ENCODE data around the gene GET4. TPM values are rescaled to one million over a fixed set of nuclear protein-coding genes. Genes with fewer than 3 reads are reported as not detected.
"Not testable (repeated sequence)": the region's sequence is repeated elsewhere in the genome, so short reads cannot be mapped to it uniquely, and the experiment has no call there.

Gene GET4
- total RNA-seq, 1 donor from 2014 or later = 30.3 TPM

DNA sequence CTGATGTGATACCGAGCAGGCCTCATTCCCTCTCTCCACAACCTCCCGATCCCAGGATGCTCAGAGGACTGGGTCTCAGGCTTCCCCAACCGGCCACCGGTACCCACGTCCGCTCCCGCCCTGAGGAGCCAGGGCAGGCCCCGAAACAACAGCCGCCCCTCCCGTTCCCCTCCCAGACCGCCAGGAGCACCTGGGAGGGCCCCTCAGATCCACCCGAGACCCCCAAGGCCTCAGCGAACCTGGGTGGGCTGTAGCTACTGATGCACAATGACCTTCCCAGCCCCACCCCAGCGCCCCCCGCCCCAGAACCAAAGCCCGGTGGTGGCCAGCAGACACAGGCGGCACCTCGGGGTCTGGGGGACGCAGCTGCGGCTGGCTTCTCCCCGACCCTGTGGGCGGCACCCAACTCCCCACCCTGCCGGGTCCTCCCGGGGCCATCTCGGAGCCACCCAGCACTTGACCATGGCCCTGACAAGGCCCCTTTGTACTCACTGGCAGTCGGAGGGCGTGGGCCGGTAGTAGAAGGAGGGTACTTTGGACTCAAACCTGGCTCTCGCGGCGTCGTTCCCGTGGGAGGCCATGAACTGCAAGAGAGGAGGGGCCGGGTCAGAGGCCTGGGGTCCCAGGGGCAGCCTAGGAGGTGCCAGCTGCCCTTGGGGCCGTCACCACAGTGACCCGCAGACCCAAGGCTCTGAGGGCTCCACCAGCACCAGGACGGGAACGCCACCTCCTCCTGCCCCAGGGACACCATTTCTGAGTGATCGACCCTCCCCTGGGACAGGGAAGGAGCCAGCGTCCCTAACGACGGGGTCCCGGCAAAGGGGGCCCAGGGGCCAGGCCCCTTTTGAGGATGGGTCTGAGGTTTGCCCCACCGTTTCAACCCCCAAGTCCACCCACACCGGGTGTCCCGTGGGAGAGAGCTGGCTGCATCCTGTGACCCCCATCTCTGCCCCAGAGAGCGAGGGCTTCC lies 50.0 kb downstream of the GET4 start:
- DNase-seq (ENCODE audit: low read depth in 2 of 2) = no peak

DNA sequence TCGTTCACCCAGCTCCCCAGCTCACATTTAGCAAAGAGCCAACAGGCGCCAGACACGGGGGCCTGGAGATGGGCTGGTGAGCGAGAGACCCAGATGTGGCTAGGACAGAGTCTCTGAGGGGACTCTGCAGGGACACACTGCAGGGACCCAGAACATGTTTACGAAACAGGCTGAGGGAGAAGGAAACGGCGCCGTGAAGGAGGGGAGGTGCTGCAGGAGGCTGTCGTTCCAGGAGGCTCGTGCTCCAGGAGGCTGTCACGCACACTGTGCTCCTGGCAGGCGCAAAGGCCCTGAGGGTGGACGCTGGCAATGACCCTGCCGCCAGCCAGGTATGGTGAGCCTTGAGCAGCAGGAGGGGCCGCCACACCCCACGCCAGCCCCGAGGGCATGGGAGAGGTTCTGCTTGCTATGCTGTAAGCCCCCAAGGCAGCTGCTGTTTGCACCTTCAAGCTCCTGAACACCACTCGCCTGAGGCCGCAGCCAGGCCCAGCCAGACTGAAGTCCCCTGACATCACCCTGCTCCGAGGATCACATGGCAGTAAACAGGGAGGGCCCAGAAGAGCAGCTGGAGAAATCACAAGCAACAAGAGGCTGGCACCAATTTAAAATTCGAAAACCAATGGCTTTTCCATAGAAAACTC lies 50.8 kb downstream of the GET4 start:
- no peak for DNase-seq (ENCODE audit: low read depth in 2 of 2)

DNA sequence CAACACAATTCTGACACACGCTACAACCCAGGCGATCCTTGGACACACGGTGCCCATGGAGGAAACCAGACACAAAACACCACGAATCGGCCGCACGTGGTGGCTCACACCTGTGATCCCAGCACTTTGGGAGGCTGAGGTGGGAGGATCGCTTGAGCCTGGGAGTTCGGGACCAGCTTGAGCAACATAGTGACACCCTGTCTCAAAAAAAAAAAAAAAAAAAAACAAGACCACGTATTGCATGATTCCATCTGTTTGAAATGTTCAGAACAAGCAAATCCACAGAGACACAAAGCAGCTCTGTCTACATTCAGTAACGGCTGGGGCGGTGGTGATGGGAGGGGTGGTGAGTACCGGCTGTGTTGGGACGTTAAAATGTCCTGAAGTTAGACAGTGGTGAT lies 53.0 kb downstream of the GET4 start:
- DNase-seq (ENCODE audit: low read depth in 2 of 2) = no peak

DNA sequence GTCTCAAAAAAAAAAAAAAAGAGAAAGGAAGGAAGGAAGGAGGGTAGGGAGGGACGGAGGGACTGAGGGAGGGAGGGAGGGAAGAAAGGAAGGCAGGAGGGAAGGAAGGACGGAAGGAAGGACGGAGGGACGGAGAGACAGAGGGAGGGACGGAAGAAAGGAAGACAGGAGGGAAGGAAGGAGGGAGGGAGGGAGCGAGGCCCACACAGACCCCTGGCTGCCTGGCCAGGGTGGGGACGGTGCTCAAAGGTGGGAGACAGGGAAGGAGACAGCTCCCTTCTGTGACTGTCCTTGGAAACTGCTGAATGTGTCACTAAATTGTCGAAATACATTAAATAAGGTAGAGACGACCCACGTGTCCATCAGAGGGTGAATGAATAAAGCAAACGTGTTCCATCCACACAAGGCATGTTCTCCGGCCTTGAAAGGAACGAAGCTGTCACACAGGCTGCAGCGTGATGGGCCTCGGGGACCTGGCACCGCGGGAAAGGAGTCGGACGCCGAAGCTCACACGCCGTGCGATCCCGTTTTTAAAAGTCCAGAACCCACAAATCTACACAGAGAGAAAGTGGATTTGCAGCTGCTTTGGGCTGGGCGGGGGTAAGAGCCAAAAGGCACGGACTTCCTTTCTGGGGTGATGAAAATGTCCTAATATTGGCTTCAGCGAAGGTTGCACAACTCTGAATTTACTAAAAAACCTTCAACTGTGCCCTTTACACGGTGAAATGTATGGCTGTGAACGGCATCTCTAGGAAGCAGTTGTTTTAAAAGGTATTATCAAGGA lies 54.8 kb downstream of the GET4 start:
- no peak for DNase-seq (ENCODE audit: low read depth in 2 of 2)

DNA sequence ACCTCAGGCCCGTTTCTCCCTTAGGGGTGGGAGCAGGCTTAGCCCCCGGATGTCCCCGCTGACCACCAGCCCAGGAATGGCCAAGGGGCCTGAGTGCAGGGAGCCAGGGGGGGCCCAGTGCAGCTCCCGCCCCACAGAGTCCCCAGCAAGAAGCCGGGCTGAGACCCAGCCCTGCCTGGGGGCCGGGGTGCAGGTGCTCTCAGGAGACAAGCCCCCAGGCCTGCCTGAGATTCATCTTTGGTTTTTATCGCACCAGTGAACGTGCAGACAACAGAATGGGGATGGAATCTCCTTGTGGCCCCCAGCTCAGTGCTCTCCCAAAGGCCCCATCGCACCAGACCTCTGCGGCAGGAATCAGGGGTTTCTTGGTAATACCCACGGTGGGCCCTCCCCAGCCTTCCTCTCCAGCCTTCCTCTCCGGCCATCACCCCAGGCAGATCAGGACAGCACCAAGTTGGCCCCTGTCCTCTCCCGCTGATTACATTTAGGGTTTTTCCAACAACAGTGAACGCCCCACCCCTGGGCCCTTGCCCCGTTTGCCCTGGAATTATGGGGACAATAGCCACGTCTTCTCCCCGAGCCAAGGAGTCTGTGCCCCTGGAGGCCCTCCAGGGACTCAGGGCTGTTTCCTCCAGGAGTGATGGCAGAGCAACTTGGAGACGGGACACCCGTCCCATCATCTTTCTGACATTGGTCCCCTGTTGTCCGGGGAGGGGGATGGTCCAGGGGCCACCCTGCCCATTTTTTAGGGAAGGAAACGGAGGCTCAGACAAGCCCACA lies 55.7 kb downstream of the GET4 start:
- no peak for DNase-seq (ENCODE audit: low read depth in 2 of 2)

DNA sequence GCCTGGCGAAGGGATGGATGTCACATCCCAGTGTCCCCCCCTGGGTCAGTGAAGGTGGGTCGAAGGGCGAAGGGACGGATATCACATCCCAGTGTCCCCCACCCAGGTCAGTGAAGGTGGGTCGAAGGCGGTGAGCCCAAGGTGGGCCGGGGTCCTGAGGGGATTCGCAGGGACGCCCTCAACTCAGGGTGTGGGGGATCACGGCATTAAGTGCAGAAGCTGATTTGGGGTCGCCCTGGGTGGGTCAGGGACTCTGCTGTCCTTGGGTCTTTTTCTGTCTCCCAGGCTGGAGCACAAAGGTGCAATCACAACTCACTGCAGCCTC lies 56.3 kb downstream of the GET4 start:
- DNase-seq (ENCODE audit: low read depth in 2 of 2) = no peak

DNA sequence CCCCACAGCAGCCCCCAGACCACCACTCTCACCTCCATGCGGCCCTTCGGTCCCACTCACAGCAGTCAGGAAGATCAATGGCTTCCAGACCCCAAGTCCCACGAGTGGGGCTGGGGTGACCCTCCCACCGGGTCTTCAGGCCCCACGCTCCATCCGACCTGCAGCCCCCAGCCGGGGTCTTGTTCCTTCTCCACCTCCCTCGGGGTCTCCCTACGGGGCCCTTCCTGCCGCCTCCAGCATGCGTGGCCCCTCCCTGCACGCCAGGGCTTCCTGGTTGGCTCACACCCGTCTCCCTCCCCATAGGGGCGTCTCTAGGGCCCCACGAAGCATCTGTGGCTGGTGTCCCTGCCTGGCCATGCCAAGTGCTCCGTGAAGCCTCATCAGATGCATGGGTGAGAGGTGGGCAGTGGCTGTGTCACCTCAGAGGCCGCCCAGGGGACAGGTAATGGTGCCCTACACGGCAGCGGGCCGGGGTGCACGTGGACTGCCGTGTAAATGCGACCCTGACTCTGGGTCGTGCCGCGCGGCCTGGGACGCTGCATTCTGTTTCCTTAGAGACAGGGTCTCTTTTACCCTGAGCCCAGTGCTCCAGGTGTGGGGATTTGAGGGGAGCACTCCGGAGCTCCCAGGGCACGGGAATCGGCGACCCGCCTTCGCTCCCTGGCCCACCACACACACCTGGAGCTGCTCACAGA lies 58.3 kb downstream of the GET4 start:
- DNase-seq (ENCODE audit: low read depth in 2 of 2) = no peak

DNA sequence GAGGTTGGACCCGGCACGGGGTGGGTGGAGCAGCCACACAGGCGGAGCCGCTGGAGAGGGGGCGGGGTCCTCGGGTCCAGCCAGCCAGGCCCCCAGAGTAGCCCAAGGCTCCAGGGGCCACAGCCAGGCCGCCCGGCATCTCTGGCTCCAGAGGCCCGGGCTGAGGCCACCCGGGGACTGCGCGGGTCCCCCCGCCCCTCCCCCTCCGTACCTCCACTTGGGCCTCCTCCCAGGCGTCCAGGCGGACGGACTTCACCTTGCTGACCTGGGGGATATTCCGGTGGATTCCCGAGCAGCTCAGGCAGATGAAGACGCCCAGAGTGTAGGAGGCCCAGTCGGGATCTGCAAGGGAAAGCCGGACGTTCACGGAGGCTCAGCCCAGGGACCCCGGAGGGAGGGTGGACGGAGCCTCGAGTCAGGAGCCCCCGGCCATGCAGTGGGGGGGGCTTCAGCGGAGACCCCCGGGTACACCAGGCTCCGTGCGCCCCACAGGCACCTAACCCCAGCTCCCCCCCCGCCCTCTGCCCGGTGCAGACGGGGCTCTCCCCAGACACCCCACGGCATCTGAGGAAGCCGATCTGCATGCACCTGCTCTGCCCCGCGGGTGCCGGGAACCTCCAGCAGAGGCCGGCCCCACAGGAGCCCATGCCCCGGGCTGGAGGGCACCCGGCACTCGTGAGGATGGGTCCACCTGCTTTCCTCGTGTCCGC lies 59.0 kb downstream of the GET4 start:
- DNase-seq (ENCODE audit: low read depth in 2 of 2) = no peak

DNA sequence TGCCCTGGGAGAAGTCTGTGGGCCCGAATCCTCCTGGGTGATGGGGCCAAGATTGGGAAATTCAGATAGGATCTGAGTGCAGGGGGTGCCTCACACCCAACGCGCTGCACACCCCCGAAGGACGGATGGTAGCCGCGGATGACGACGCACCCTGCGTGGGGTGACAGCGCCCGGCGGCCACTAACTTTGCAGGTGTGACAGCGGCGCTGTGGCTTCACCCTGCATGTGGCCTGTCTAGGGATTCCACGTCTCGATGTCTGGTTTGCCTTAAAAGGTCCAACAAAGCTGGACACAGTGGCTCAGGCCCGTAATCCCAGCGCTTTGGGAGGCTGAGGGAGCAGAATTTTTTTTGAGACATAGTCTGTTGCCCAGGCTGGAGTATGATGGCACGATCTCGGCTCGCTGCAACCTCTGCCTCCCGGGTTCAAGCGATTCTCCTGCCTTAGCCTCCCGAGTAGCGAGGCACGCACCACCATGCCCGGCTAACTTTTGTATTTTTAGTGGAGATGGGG lies 59.6 kb downstream of the GET4 start:
- no peak for DNase-seq (ENCODE audit: low read depth in 2 of 2)

DNA sequence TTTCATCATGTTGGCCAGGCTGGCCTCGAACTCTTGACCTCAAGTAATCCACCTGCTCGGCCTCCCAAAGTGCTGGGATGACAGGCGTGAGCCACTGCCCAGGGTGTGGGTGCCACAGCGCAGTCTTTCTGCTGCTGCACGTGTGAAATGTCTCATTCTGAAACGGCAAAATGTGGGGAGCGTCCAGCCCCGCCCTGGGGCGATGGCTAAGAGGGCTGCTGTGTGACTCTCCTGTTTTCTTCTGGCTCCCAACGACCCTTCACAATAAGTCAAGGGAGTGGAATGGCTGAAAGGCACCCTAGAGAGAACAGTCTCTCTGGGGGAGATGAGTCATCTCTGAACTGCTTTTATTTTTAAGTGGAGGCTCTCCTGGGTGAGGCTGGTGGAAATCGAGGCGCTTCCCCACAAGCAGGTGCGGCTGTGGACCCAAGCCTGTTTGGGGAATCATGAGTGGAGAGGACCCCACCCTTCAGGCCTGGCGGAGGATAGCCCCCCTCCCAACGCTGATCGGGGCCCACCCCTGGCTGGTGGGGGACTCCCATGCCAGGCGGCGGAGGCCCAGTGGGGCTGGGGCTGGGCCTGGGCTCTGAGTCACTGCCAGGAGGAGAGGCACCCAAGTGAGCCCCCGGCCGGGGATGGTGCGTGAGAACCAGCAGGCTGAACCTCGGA lies 60.2 kb downstream of the GET4 start:
- DNase-seq (ENCODE audit: low read depth in 2 of 2) = no peak

DNA sequence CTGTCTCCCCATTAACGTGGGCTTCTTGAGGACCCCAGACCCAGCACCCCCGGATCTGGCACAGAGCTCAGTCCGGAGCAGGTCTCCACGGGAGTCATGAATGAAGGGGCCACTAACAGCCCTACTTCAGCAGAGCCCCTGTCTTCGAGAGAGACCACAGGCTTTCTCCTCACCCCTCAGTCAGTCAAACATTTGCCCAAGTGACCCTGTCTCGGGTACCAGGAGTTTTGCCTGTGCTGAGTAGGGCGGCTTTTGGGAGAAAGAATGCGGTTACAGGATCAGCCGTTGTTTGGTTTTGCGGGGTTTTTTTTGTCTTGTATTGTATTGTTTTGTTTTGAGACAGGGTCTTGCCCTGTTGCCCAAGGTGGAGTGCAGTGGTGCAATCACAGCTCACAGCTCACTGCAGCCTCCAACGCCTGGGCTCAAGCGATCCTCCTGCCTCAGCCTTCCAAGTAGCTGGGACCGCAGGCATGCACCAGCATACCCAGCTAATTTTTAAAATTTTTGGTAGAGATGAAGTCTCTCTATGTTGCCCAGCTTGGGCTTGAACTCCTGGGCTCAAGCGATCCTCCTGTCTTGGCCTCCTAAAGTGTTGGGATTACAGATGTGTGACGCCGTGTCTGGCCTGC lies 61.6 kb downstream of the GET4 start:
- no peak for DNase-seq (ENCODE audit: low read depth in 2 of 2)

DNA sequence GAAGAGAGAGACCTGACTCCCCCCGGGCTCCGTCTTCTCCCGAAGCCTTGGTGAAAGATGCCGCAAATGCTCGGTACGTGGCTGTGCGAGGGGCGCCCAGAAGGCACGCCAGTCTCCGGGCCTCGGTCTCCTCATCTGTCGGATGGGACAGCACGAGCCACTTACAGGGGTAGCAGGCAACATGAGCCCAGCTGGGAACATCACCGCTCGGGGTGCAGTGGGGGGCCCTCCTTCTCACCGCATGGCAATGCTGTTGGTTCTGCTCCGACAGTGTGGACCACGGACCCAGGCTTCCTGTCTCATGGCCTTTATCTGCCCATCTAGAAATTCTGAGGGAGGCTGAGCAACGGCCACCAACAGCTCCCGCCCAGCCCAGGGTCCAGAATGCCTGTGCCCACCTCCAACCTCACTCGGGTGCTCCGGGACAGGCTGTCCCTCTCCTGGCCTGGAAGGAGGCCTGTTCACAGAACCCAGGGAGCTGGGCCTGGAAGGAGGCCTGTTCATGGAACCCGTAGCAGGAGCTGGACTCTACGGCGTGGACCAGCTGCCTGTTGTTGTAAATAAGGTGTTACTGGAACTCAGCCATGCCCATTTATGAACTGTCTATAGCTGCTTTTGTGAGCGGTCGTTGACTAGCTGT lies 62.3 kb downstream of the GET4 start:
- DNase-seq (ENCODE audit: low read depth in 2 of 2) = no peak

DNA sequence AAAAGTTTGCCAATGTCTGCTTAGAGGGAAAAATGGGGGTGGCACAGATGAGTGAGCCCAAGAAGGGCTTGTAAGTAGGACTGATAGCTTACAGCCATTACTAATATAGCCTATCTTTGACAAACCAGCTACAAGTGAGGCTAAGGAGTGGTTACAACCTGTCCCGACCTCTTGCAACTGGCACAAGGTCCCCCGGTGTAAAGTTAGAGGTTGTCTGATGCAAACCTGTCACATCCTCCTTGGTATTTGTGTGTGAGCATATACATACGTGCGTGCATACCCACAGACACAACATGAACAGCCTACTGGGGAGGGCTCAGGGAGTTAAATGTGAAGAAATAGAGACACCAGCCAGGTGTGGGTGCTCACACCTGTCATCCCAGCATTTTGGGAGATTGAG lies 63.5 kb downstream of the GET4 start:
- no peak for DNase-seq (ENCODE audit: low read depth in 2 of 2)

DNA sequence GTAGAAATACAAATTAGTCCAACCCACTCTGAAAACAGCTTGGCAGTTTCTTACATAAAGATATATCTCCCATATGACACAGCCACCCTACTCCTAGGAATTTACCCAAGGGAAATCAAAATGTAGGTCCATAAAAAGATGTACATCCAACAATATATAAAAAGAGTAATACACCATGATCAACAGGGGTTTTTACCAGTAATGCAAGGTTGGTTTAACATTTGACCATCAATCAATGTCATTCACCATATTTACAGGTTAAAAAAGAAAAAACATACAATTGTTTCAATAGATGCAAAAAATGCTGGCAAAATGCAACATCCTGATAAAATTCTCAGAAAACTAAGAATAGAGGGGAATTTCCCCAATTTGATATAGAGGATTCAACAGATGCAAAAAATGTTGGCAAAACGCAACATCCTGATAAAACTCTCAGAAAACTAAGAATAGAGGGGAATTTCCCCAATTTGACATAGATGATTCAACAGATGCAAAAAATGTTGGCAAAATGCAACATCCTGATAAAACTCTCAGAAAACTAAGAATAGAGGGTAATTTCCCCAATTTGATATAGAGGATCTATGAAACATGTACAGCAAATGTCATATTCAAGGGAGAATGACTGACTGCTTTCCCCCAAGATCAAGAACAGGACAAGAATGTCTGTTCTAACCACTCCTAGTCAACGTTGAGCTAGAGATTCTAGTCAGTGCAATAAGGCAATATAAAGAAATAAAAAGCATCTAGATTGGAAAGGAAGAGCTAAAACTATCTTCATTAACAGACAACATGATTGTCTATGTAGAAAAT lies 64.5 kb downstream of the GET4 start:
- peak in 1 of 2 donors; percentile 21 for DNase-seq (ENCODE audit: low read depth in 2 of 2)

DNA sequence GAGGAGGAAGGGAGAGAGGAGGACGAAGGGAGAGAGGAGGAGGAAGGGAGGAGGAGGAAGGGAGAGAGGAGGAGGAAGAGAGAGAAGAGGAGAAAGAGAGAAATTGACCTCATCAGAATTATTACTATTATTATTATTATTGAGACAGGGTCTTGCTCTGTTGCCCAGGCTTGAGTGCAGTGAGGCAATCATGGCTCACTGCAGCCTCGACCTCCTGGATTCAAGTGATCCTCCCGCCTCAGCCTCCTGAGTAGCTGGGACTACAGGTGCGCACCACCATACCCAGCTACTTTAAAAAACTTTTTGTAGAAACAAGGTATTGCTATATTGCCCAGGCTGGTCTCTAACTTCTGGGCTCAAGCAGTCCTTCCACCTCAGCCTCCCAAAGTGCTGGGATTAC lies 67.4 kb downstream of the GET4 start:
- not testable (repeated sequence) for DNase-seq (ENCODE audit: low read depth in 2 of 2)

DNA sequence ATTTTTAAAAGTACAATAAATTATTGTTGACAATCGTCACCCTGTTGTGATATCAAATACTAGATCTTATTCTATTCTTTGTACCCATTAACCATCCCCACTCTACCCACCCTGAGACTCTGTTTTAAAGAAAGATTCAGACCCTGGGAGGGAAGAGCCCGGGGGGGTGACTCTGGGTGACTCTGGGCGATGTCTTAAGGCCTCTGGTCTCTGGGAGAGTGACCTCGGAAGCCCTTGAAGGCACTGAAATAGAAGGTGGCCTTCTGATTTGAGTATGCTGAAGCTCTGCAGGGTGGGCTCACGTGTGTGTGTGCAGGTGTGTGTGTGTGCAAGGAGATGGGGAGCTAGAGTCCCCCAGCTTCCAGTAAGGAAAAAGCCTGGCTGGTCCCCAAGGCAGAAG lies 68.4 kb downstream of the GET4 start:
- DNase-seq (ENCODE audit: low read depth in 2 of 2) = no peak

DNA sequence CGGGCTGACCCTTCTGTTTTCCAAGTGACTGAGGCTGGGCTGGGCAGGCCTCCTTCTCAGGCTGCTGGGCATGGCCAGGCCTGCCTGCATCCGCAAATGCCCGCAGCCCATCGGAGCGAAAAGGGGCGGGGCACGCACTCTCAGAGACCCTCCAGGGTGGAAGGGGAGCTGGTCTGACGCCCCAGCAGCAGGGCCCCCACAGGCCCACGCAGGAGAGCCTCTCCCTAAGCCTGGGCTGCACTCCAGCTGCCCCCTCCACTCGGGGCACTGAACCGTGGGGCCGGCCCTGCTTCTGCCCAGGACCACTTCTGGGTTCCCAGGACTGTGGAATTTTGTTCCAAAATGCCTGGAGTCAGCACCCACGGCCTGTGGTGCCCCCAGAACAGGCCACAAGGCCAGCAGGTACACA lies 68.8 kb downstream of the GET4 start:
- DNase-seq (ENCODE audit: low read depth in 2 of 2) = no peak
